ENCODE data around the gene ABCB11.

DNA sequence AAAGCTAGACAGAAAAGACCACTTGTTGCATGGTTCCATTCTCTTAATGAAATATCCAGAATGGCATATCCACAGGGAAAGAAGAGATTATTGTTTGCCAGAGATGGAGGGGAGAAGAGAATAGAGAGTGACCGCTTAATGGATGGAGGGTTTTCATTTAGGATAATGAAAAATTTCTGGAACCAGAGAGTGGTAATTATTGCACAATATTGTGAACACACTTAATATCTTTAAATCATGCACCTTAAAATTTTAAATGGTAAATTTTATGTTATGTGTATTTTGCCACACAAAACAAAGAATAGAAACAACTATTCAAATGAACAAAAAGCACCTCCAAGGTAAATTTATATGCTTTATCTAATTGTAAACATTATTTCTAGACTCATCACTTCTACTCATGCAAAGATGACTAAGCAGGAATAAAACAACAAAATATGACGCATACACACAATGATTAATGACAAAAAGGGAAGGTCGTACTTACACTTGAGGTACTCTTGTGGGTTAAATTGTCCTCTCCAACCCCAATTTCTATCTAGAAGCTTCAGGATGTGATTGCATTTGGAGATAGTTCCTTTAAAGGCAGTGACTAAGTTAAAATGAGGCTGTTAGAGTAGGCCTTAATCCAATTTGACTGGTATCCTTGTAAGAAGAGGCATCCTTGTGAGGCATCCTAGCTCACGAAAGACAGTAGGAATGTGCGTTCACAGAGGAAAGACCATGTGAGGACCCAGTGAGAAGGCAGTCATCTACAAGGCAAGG, 19.5 kb upstream of the ABCB11 start:
- no peak for TF ChIP-seq POLR2A (IDR thresholded peaks at IDR 0.05; ENCODE audit: low read depth, low read length)
- TF ChIP-seq SPI1 (IDR thresholded peaks at IDR 0.05; ENCODE audit: low read depth, low read length), result no peak

All from GM12891 (cell line).